GM12878 (cell line): Measurements from ENCODE around the gene SOST. TPM values are rescaled to one million over a fixed set of nuclear protein-coding genes. Genes with fewer than 3 reads are reported as not detected.
"Not testable (repeated sequence)": the region's sequence is repeated elsewhere in the genome, so short reads cannot be mapped to it uniquely, and the experiment has no call there.

ENCODE experiments used
- ATAC-seq: fragments of 200-7000 bp; cut with Tn5 transposase; 3 replicates; pipeline ENCODE4 v1.9.1; 2020; ENCODE audit warnings: mild to moderate bottlenecking, moderate library complexity
- BruUV-seq: library from RNA; stranded (reverse); fragments of 400-500 nt; replicated peaks from 2 replicates; lab custom pipeline; 2021; lab: Mats Ljungman, UMichigan
- CTCF ChIA-PET: fragments of 300-600 bp; sonication (Branson Sonifier 250); formaldehyde crosslinking; extraction: SDS; loops from one replicate; lab custom pipeline; 2021; ENCODE audit warnings: inconsistent platforms; lab: Yijun Ruan, JAX
- POLR2A ChIA-PET: fragments of 350-600 bp; formaldehyde crosslinking; extraction: SDS; loops from one replicate; lab custom pipeline; 2021; ENCODE audit warnings: inconsistent platforms; lab: Charles Lee
- RAD21 ChIA-PET: fragments of 300-600 bp; sonication (Branson Sonifier 250); formaldehyde crosslinking; loops from one replicate; lab custom pipeline; 2023; ENCODE audit warnings: antibody characterized with exemption; ENCODE audit not compliant: unreplicated experiment; lab: Charles Lee
- SMC1A ChIA-PET: fragments of 300-600 bp; sonication (Branson Sonifier 250); formaldehyde crosslinking; loops from one replicate; lab custom pipeline; 2023; ENCODE audit not compliant: unreplicated experiment, uncharacterized antibody; lab: Charles Lee
- DNase-seq: peaks from one replicate; pipeline ENCODE4 v3.0.0-alpha.2; 2011; ENCODE audit warnings: low read depth, low spot score
- FAIRE-seq: peaks from 3 replicates; lab custom pipeline; 2011; peaks lifted over from hg19 to GRCh38; lab: Jason Lieb, UNC
- H2AFZ ChIP-seq: 2 replicates; pipeline ENCODE4 v1.6.0; 2011; ENCODE audit warnings: low read depth, low read length, control low read depth; ENCODE audit not compliant: control insufficient read depth
- H3K27ac ChIP-seq: 2 replicates; pipeline ENCODE4 v1.5.1; 2011; ENCODE audit warnings: control low read depth; ENCODE audit not compliant: control insufficient read depth, insufficient read depth
- H3K27me3 ChIP-seq, 2 experiments: replicated peaks in 1 of 2; 2 replicates each; pipeline versions ENCODE4 v1.6.0 to v1.6.1; 2011; ENCODE audit warnings: low read length in 1 of 2; ENCODE audit not compliant: control insufficient read depth in 2 of 2, insufficient read depth in 2 of 2
- H3K36me3 ChIP-seq, 2 experiments: 2 replicates each; pipeline ENCODE4 v1.5.1; 2011; ENCODE audit warnings: low read length in 1 of 2; ENCODE audit not compliant: control insufficient read depth in 2 of 2, insufficient read depth in 2 of 2
- H3K4me1 ChIP-seq: 2 replicates; pipeline ENCODE4 v1.6.1; 2011; ENCODE audit warnings: mild to moderate bottlenecking, low read length, moderate library complexity, mixed read lengths; ENCODE audit not compliant: control insufficient read depth, insufficient read depth
- H3K4me2 ChIP-seq: 2 replicates; pipeline ENCODE4 v1.6.0; 2011; ENCODE audit warnings: control low read depth; ENCODE audit not compliant: control insufficient read depth, insufficient read depth
- H3K4me3 ChIP-seq: fragments of 200-600 bp; sonication (generic); 2 replicates; pipeline ENCODE4 v1.5.1; 2016
- H3K79me2 ChIP-seq: 2 replicates; pipeline ENCODE4 v1.6.0; 2011; ENCODE audit warnings: low read length; ENCODE audit not compliant: control insufficient read depth, insufficient read depth
- H3K9ac ChIP-seq: 2 replicates; pipeline ENCODE4 v1.8.0; 2011; ENCODE audit warnings: low read length, control low read depth, mixed read lengths; ENCODE audit not compliant: control insufficient read depth, insufficient read depth
- H3K9me3 ChIP-seq: replicated peaks from 3 replicates; pipeline ENCODE4 v1.5.1; 2011; ENCODE audit warnings: mild to moderate bottlenecking, low read length; ENCODE audit not compliant: control insufficient read depth, insufficient read depth
- H4K20me1 ChIP-seq: 2 replicates; pipeline ENCODE4 v1.6.0; 2011; ENCODE audit not compliant: control insufficient read depth, insufficient read depth
- WGBS: methylation state at CpG from one replicate; pipeline ENCODE4 v1.1.6; 2016; ENCODE audit warnings: low lambda C conversion rate; ENCODE audit not compliant: insufficient replicate concordance, insufficient coverage; ENCODE audit errors: missing lambda C conversion rate; 5-methylcytosine and 5-hydroxymethylcytosine counted together
- in situ Hi-C: fragments of 300-500 bp; cut with MboI; formaldehyde crosslinking; loops from 9 replicates; pipeline ENCODE4 v1.14.3; 2018; ENCODE audit warnings: mixed read lengths
- intact Hi-C: fragments of 100-400 bp; cut with micrococcal nuclease; formaldehyde crosslinking; loops from one replicate; pipeline ENCODE4 v1.14.2; 2022; ENCODE audit not compliant: unreplicated experiment
- polyA plus RNA-seq, 11 experiments: library from polyadenylated mRNA; depleted of rRNA in 4 of 11; unstranded in 6 of 11; stranded (reverse) in 5 of 11; fragments of >200 nt; fragmentation: Nextera tagmentation in 4 of 11; fragmentation: Illumina TruSeq in 1 of 11; extraction: Ambion mirVana in 4 of 11; extraction: Trizol in 1 of 11; gene quantifications; 1 replicate in 1 of 11; 2 replicates in 10 of 11; pipeline versions ENCODE4 v1.2.1 to v1.2.3, GENCODE V29; 2011 to 2016; ENCODE audit warnings: inconsistent platforms in 2 of 11, missing spikeins in 2 of 11, low read depth in 1 of 11
- total RNA-seq, 4 experiments: library from RNA; depleted of rRNA in 3 of 4; stranded (reverse); fragments of >200 nt in 3 of 4; fragmentation: Illumina TruSeq in 1 of 4; extraction: Trizol in 1 of 4; gene quantifications; 2 replicates each; pipeline versions ENCODE4 v1.2.1 to v1.2.3, GENCODE V29; 2013 to 2021

The SOST gene
- total and polyA plus RNA-seq, 10 of the 15 experiments (the other 5 are each of a cell fraction or from before 2014, with no cell fraction given): not detected

DNA sequence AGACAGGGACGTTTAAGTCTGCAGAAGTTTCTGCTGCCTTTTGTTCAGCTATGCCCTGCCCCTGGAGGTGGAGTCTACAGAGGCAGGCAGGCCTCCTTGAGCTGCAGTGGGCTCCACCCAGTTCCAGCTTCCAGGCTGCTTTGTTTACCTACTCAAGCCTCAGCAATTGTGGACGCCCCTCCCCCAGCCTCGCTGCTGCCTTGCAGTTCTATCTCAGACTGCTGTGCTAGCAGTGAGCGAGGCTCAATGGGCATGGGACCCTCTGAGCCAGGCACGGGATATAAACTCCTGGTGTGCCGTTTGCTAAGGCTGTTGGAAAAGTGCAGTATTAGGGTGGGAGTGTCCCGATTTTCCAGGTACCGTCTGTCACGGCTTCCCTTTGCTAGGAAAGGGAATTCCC lies 39.4 kb upstream of the SOST start:
- DNase-seq, H3K27me3 ChIP-seq, intact Hi-C loops, H4K20me1 ChIP-seq, ATAC-seq, H3K4me2 ChIP-seq, H3K4me1 ChIP-seq, H3K79me2 ChIP-seq, H3K9me3 ChIP-seq, H2AFZ ChIP-seq, H3K9ac ChIP-seq, BruUV-seq, H3K36me3 ChIP-seq, FAIRE-seq, POLR2A ChIA-PET, SMC1A ChIA-PET, RAD21 ChIA-PET, H3K27ac ChIP-seq, H3K4me3 ChIP-seq, CTCF ChIA-PET, in situ Hi-C loops: not testable (repeated sequence)
- WGBS: 12% methylated on average over 9 of the region's 9 CpGs

- H3K4me2 ChIP-seq, POLR2A ChIA-PET, H3K4me3 ChIP-seq, ATAC-seq, H2AFZ ChIP-seq, RAD21 ChIA-PET, H3K27me3 ChIP-seq, H4K20me1 ChIP-seq, H3K79me2 ChIP-seq, in situ Hi-C loops, intact Hi-C loops, H3K27ac ChIP-seq, H3K9me3 ChIP-seq, BruUV-seq, H3K9ac ChIP-seq, H3K4me1 ChIP-seq, H3K36me3 ChIP-seq, FAIRE-seq, DNase-seq, SMC1A ChIA-PET: not testable (repeated sequence)
- WGBS: 11% methylated on average over 4 of the region's 4 CpGs
- CTCF ChIA-PET: interaction anchor here (0.6 kb wide), 1 partner anchor 54 kb away, joined by 3 read pairs; the partner anchor contains the start of gene CD300LG
These were observed 34.1 kb upstream of the SOST start for GRCh38 chr17:43792668-43793067.
